Calu3 (cell line): ENCODE data around the gene C1orf35. TPM values are rescaled to one million over a fixed set of nuclear protein-coding genes. Genes with fewer than 3 reads are reported as not detected.

Experiments used
- BruUV-seq: library from RNA; stranded (reverse); fragments of 400-500 nt; replicated peaks from 2 replicates; lab custom pipeline; 2021; lab: Mats Ljungman, UMichigan
- CTCF ChIA-PET: fragments of 300-600 bp; sonication (Branson Sonifier 250); formaldehyde crosslinking; loops from one replicate; lab custom pipeline; 2022; ENCODE audit warnings: antibody characterized with exemption; lab: Charles Lee
- DNase-seq: peaks from one replicate; pipeline ENCODE4 v3.0.0; 2022
- H3K27ac Mint-ChIP-seq: one replicate; pipeline ENCODE4 v1.8.0; 2022; ENCODE audit warnings: mixed read lengths; ENCODE audit not compliant: unreplicated experiment
- H3K27me3 Mint-ChIP-seq: one replicate; pipeline ENCODE4 v1.8.0; 2022; ENCODE audit warnings: mixed read lengths; ENCODE audit not compliant: unreplicated experiment
- H3K36me3 Mint-ChIP-seq: one replicate; pipeline ENCODE4 v1.8.0; 2022; ENCODE audit warnings: mild to moderate bottlenecking, moderate library complexity, mixed read lengths; ENCODE audit not compliant: insufficient read depth, unreplicated experiment
- H3K4me1 Mint-ChIP-seq: one replicate; pipeline ENCODE4 v1.8.0; 2022; ENCODE audit warnings: mild to moderate bottlenecking, low read depth, mixed read lengths; ENCODE audit not compliant: unreplicated experiment
- H3K4me3 Mint-ChIP-seq: one replicate; pipeline ENCODE4 v1.8.0; 2022; ENCODE audit warnings: mild to moderate bottlenecking, low read depth, moderate library complexity, mixed read lengths; ENCODE audit not compliant: unreplicated experiment
- H3K9me3 Mint-ChIP-seq: one replicate; pipeline ENCODE4 v1.8.0; 2022; ENCODE audit warnings: low read depth, mixed read lengths; ENCODE audit not compliant: unreplicated experiment
- CTCF ChIP-seq: fragments of 200-600 bp; IDR thresholded peaks from one replicate; pipeline ENCODE4 v1.8.0; 2022; ENCODE audit warnings: antibody characterized with exemption; ENCODE audit not compliant: unreplicated experiment
- intact Hi-C: fragments of 100-400 bp; cut with micrococcal nuclease; formaldehyde crosslinking; loops from one replicate; pipeline ENCODE4 v1.10.0; 2022; ENCODE audit not compliant: unreplicated experiment
- total RNA-seq: library from RNA; stranded (reverse); gene quantifications from 2 replicates; pipeline ENCODE4 v1.2.3, GENCODE V29; 2022

The C1orf35 gene
- total RNA-seq, 1 experiment from 2014 or later: 38.1 TPM

DNA sequence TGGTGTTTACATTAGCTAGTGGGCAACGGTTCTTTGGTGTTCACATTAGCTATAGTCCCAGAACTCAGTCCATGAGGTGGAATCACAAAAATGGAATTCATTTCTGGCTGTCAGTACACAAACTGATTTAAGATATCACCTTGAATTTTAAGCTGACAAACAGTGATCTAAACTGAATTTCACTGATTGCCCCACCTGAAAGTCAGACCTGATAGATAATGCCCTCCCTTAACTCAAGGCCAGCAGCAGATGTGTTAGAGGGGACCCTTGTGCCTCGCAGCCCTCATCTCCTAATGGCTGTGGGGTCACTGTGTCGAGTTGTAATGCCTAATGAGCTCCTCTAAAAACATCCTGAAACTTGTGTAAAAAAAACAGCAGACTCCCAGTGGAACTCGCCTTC is 12.0 kb downstream of the C1orf35 start:
- DNase-seq: no peak
- no TSS peak for BruUV-seq
- Mint-ChIP-seq H3K4me1 (peaks cover 68% of the 10 kb centered on the region), H3K27me3 (no peaks in the 10 kb centered on the region), H3K4me3 (no peak overlapping the region), H3K36me3 (peaks cover 100% of the 10 kb centered on the region), H3K9me3 (peaks cover 8% of the 10 kb centered on the region), H3K27ac (no peak overlapping the region)
- CTCF ChIA-PET: interaction anchor here (1.2 kb wide), 1 partner anchor 87 kb away, joined by 4 read pairs; no protein-coding TSS in a partner anchor
- TF ChIP-seq CTCF: no peak
- intact Hi-C loops: no loop called here

DNA sequence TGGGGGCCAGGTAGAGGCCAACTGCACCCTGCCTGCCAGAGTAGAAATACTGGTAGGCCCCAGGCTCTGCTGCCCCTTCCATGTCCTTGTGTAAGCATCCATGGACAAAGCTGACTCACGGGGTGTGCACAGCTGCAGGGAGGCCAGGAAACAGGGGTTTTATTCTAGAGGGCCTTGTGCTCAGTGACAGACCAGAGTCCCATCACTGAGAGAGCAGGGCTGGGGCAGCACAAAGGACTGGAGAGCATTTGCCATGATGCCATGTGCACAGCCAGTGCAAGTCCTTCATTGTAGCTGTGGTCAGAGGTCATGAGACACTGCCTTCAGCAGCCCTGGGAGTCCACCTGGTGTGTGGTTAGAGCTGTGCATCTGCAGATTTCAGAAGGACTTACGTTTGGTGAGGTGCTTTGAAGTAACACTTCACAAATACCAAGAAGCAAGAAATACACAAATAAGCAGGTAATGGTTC is 12.5 kb downstream of the C1orf35 start:
- intact Hi-C loops: no loop called here
- no peak overlapping the region for H3K27ac Mint-ChIP-seq
- H3K9me3 Mint-ChIP-seq: peaks cover 6% of the 10 kb centered on the region
- no peak overlapping the region for H3K4me3 Mint-ChIP-seq
- peaks cover 100% of the 10 kb centered on the region for H3K36me3 Mint-ChIP-seq
- CTCF ChIA-PET: interaction anchor here (1.2 kb wide), 1 partner anchor 86 kb away, joined by 4 read pairs; no protein-coding TSS in a partner anchor
- H3K27me3 Mint-ChIP-seq: no peaks in the 10 kb centered on the region
- DNase-seq: no peak
- no peak for TF ChIP-seq CTCF
- peaks cover 69% of the 10 kb centered on the region for H3K4me1 Mint-ChIP-seq
- BruUV-seq: no TSS peak

DNA sequence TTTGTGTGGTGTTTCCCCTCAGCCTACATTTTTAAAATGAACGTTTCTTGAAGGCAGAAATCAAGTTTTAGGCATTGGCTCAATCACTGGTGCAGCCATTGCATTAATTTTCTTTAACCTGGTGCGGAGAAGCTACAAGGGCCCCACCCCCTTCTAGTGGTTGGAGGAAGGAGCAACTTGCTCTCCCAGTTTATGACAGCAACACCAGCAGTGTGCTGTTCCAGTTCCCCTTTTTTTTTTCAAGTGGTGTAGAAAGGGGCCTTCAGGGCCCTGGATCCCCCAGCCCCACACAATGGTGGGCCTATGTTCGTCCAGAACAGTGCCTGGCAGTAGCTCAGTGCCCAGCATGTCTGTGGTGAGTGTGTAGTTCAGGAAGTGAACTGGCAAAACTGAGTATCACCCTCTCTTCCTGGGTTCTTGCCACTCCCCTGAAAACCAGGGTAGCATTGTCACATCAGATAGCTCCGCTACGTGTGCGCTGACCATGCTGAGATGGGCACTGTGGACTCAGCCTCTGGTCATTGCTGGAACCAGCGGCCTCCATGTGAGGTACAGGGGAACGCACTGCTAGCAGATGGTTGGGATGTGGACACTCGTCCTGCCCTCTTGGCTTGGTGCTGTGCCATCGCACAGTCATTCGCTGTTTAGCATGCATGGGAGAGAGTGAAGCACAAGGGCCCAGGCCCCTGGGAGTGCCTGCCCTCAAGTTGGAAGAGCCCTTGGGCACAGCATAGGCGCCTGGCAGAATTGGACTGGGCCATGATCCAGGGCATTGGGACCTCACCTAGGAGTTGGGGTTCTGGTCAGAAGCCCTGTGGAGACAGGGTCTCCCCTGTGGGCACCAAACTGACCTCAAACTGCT is 13.4 kb downstream of the C1orf35 start:
- CTCF ChIA-PET: no interaction called here
- no peak for TF ChIP-seq CTCF
- no peak overlapping the region for H3K27ac Mint-ChIP-seq
- H3K36me3 Mint-ChIP-seq: peaks cover 100% of the 10 kb centered on the region
- no peak for DNase-seq
- no peaks in the 10 kb centered on the region for H3K27me3 Mint-ChIP-seq
- BruUV-seq: no TSS peak
- H3K9me3 Mint-ChIP-seq: no peaks in the 10 kb centered on the region
- H3K4me1 Mint-ChIP-seq: peaks cover 73% of the 10 kb centered on the region
- intact Hi-C loops: no loop called here
- H3K4me3 Mint-ChIP-seq: no peak overlapping the region

DNA sequence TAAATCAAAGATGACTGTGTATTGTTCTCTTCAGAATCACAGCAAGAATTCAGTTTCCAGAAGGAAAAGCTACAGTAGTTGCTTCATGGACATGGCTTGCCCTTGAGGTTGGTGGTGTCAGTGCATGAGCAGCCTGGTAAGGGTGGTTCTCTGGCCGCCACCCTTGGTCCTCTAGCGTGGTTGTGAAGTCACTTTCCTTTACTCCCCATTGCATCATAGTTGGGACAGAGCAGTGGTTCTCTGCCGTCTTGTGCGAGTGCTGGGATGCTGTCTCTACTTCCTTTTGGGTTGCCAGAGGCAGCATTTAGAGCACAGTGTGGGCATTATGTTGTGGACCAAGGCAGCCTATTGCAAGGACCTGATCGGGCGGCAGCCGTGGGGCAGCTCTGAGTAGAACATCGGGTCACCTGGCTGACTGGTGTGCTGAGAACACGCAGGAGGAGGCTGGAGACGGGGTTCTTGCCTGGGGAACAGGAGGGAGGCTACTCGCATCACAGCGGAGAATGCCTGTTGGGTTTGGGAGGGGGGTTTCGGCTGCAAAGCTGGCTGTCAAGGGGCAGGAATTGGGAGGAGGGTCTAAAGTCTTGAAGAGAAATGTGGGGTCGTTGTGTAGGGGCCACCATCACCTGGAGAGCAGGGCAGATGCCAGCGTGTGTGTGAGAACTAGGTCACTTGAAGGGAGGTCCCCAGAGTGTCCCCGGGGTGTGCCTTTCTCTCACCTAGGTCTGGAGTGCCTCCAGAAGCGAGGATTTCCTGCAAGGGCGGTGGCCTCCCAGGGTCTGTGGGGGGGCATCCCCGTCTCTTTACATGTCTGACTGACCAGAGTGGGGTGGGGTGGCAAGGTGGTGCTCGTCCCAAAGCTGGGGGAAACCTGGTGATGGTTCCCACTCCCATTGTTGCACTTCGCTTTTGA is 14.3 kb downstream of the C1orf35 start:
- intact Hi-C loops: no loop called here
- peak overlapping the region; percentile 53 for H3K4me3 Mint-ChIP-seq
- H3K4me1 Mint-ChIP-seq: peaks cover 82% of the 10 kb centered on the region
- CTCF ChIA-PET: interaction anchor here (0.7 kb wide), 1 partner anchor 10 kb away, joined by 3 read pairs; no protein-coding TSS in a partner anchor
- no peaks in the 10 kb centered on the region for H3K9me3 Mint-ChIP-seq
- H3K36me3 Mint-ChIP-seq: peaks cover 100% of the 10 kb centered on the region
- no peak for DNase-seq
- no peak for TF ChIP-seq CTCF
- H3K27ac Mint-ChIP-seq: peak overlapping the region; percentile 77
- H3K27me3 Mint-ChIP-seq: no peaks in the 10 kb centered on the region
- BruUV-seq: no TSS peak
